Effector memory CD4-positive, alpha-beta T cell (primary cell): ENCODE measurements around the gene COPS9.

Experiments
- DNase-seq, 3 donors: peaks; one replicate each; pipeline ENCODE4 v3.0.0-alpha.2; 2020
- H3K27ac ChIP-seq: 2 replicates; pipeline ENCODE4 v1.7.0; 2013; ENCODE audit warnings: mild to moderate bottlenecking, low read length, moderate library complexity; ENCODE audit not compliant: insufficient read depth, poor library complexity, severe bottlenecking
- H3K27me3 ChIP-seq: replicated peaks from 2 replicates; pipeline ENCODE4 v1.7.0; 2013; ENCODE audit warnings: mild to moderate bottlenecking, low read length; ENCODE audit not compliant: insufficient read depth, control insufficient read depth, poor library complexity, severe bottlenecking
- H3K36me3 ChIP-seq: 2 replicates; pipeline ENCODE4 v1.7.0; 2013; ENCODE audit warnings: mild to moderate bottlenecking, low read length, moderate library complexity; ENCODE audit not compliant: control insufficient read depth, insufficient read depth
- H3K4me1 ChIP-seq: 2 replicates; pipeline ENCODE4 v1.7.0; 2013; ENCODE audit warnings: low read length, mild to moderate bottlenecking; ENCODE audit not compliant: control insufficient read depth, insufficient read depth, poor library complexity, severe bottlenecking
- H3K4me3 ChIP-seq: 2 replicates; pipeline ENCODE4 v1.7.0; 2013; ENCODE audit warnings: low read length, low read depth, mild to moderate bottlenecking; ENCODE audit not compliant: insufficient read depth, poor library complexity, severe bottlenecking
- H3K9me3 ChIP-seq: 2 replicates; pipeline ENCODE4 v1.7.0; 2013; ENCODE audit warnings: mild to moderate bottlenecking, low read length, moderate library complexity; ENCODE audit not compliant: control insufficient read depth

Gene COPS9

GRCh38 chr2:240142859-240143258, 6.8 kb upstream of the COPS9 start:
- Histone ChIP-seq H3K27ac (no peak overlapping the region), H3K36me3 (no peaks in the 10 kb centered on the region), H3K27me3 (no peaks in the 10 kb centered on the region), H3K4me1 (peaks cover 3% of the 10 kb centered on the region), H3K4me3 (no peak overlapping the region), H3K9me3 (no peaks in the 10 kb centered on the region)
- DNase-seq = no peak

- H3K9me3 ChIP-seq = no peaks in the 10 kb centered on the region
- no peaks in the 10 kb centered on the region for H3K27me3 ChIP-seq
- H3K27ac ChIP-seq = no peak overlapping the region
- H3K4me1 ChIP-seq = peaks cover 3% of the 10 kb centered on the region
- H3K36me3 ChIP-seq = no peaks in the 10 kb centered on the region
- H3K4me3 ChIP-seq = no peak overlapping the region
- DNase-seq = no peak
Measured at GRCh38 chr2:240142256-240142775, 6.2 kb upstream of the COPS9 start.

- no peak for DNase-seq
- Histone ChIP-seq H3K4me1 (peaks cover 7% of the 10 kb centered on the region), H3K9me3 (no peaks in the 10 kb centered on the region), H3K27ac (no peak overlapping the region), H3K4me3 (no peak overlapping the region), H3K27me3 (no peaks in the 10 kb centered on the region), H3K36me3 (no peaks in the 10 kb centered on the region)
Measured at GRCh38 chr2:240141736-240142135, 5.6 kb upstream of the COPS9 start.

GRCh38 chr2:240140920-240141319, 4.8 kb upstream of the COPS9 start:
- no peaks in the 10 kb centered on the region for H3K27me3 ChIP-seq
- H3K9me3 ChIP-seq = no peaks in the 10 kb centered on the region
- no peak overlapping the region for H3K4me3 ChIP-seq
- peaks cover 9% of the 10 kb centered on the region for H3K4me1 ChIP-seq
- no peak overlapping the region for H3K27ac ChIP-seq
- no peaks in the 10 kb centered on the region for H3K36me3 ChIP-seq
- DNase-seq = no peak

- H3K4me3 ChIP-seq = no peak within 1 kb of the TSS
- no peak within 1 kb of the TSS for H3K27ac ChIP-seq
- H3K27me3 ChIP-seq = no peaks in the 10 kb centered on the region
- no peaks in the 10 kb centered on the region for H3K36me3 ChIP-seq
- H3K4me1 ChIP-seq = peaks cover 9% of the 10 kb centered on the region
- DNase-seq = no peak
- no peaks in the 10 kb centered on the region for H3K9me3 ChIP-seq
Measured at GRCh38 chr2:240140511-240140910, 4.4 kb upstream of the COPS9 start, which contains the start of gene OTOS. Gene OTOS, minus strand, starts transcription at chr2:240140658. Its CDS starts 332 bp downstream, at chr2:240140326.

GRCh38 chr2:240139666-240140393, 3.7 kb upstream of the COPS9 start:
- no peaks in the 10 kb centered on the region for H3K9me3 ChIP-seq
- H3K4me3 ChIP-seq = no peak overlapping the region
- no peaks in the 10 kb centered on the region for H3K36me3 ChIP-seq
- H3K27me3 ChIP-seq = no peaks in the 10 kb centered on the region
- H3K27ac ChIP-seq = no peak overlapping the region
- no peak for DNase-seq
- peaks cover 13% of the 10 kb centered on the region for H3K4me1 ChIP-seq

- H3K27ac ChIP-seq = no peak overlapping the region
- no peak for DNase-seq
- H3K36me3 ChIP-seq = no peaks in the 10 kb centered on the region
- no peaks in the 10 kb centered on the region for H3K9me3 ChIP-seq
- H3K4me3 ChIP-seq = no peak overlapping the region
- H3K4me1 ChIP-seq = peaks cover 13% of the 10 kb centered on the region
- H3K27me3 ChIP-seq = no peaks in the 10 kb centered on the region
Measured at GRCh38 chr2:240139011-240139441, 2.9 kb upstream of the COPS9 start.

- no peak for DNase-seq
- no peaks in the 10 kb centered on the region for H3K27me3 ChIP-seq
- peaks cover 4% of the 10 kb centered on the region for H3K36me3 ChIP-seq
- H3K4me1 ChIP-seq = peaks cover 11% of the 10 kb centered on the region
- H3K9me3 ChIP-seq = no peaks in the 10 kb centered on the region
- H3K27ac ChIP-seq = no peak overlapping the region
- no peak overlapping the region for H3K4me3 ChIP-seq
Measured at GRCh38 chr2:240138254-240138984, 2.3 kb upstream of the COPS9 start.

- Histone ChIP-seq H3K4me1 (peaks cover 11% of the 10 kb centered on the region), H3K36me3 (peaks cover 11% of the 10 kb centered on the region), H3K27me3 (no peaks in the 10 kb centered on the region), H3K4me3 (no peak overlapping the region), H3K9me3 (no peaks in the 10 kb centered on the region), H3K27ac (no peak overlapping the region)
- DNase-seq = no peak
Measured at GRCh38 chr2:240137596-240138253, 1.6 kb upstream of the COPS9 start.
